NOMO-1 treated with DMSO at 0.1 percent for 48 hours (cell line): ENCODE measurements around the gene SIPA1L2.
A peak's percentile ranks its signal among the peaks of the same experiment; 100 is the strongest.

Experiments
- DNase-seq: peaks from one replicate; lab custom pipeline; 2025; ENCODE audit not compliant: unreplicated experiment; lab: John Stamatoyannopoulos, UW

SIPA1L2 gene

GRCh38 chr1:232650418-232650817 is 20.5 kb upstream of the SIPA1L2 start:
- no peak for DNase-seq

GRCh38 chr1:232648316-232648715 is 18.4 kb upstream of the SIPA1L2 start:
- DNase-seq = no peak

DNA sequence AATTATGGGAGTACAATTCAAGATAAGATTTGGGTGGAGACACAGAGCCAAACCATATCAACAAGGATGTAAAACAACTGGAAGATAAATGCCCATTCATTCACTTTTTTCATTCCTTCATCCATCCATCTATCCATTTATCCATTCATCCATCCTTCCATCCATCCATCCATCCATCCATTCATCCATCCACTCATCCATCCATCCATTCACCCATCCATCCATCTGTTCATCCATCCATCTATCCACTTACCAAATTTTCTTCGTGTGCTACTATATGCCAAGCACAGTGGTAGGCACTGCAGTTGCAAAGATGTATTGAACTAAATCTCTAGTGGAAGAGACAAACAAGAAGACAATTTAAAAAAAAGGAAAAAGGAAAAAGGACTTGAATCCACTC is 14.3 kb upstream of the SIPA1L2 start:
- no peak for DNase-seq

- no peak for DNase-seq
Measured at GRCh38 chr1:232643251-232643650, 13.3 kb upstream of the SIPA1L2 start.

DNA sequence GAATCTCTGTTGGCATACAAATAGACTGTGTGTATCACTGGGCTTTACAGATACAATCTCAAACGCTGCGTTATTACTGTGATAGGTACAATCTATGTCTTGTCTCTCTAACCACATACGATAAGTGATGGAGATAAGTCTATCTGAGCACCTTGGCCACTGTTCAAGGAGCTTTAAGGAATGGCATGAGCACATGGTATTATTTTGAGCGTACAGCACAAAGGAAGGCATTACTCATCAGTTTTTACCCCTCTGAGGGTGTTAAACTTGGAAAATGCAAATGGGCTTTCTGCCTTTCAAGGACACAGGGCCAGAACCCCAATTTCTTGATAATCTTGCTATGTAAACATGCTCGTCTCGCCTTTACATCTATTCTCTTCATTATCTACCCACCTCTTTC is 11.6 kb upstream of the SIPA1L2 start:
- no peak for DNase-seq

DNA sequence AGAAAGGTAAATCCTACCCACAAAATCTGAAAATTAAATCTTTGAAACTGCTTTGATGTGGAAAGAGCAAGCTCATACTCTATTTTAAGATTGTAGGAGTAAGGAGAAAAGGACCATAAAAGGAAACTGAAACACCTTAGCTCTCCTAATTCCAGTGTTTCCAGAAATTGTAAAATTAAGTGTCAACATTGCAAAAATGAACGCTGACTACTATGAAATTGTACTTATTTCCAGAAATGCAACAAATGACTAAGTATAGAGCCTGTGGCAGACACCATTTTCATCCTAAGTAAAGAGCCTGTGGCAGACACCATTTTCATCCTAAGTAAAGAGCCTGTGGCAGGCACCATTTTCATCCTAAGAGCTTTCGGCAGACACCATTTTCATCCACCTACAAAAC is 6.9 kb upstream of the SIPA1L2 start:
- DNase-seq = no peak

DNA sequence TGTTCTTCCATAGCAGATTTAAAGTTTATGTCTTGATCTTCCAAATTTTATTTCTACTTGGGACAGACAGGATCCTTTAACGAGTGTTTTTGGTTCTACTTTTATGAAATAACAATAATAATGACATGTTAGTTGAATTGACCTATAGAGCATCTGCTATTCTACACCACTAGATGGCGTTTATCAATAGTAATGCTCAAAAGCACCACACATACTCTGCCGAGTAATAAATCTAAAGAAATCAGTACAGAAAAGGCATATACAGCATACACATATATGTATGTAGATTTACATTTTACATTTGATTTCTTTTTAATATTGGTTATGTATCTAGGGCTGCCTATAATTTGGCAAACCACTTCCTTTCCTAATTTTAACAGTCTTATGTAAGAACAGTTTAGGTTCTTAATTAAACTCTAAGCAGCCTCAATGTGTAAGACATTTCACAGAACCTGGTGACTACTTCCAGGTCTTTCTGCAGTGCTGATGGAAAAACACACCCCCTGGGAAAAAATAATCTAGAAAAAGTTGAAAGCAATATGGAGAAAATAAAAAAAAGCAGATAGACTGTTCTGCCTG is 5.9 kb upstream of the SIPA1L2 start:
- peak; percentile 66 for DNase-seq

GRCh38 chr1:232635279-232635678 is 5.3 kb upstream of the SIPA1L2 start:
- DNase-seq = no peak

GRCh38 chr1:232634096-232634495 is 4.2 kb upstream of the SIPA1L2 start:
- peak; percentile 80 for DNase-seq

DNA sequence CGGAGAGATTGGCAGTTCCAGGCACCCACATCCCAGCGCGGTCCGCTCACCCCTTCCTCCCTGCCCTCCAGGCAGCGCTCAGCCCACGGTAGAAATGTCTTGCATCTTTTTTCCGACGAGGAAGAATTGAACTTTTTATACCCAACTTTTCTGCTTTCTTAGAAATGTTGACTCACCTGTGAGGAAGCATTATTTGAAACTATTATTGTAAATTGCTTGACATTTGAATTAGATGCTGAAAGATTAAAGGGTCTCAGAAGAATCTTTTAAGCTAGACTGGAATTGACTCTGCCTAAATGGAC is 912 bp upstream of the SIPA1L2 start:
- no peak for DNase-seq

DNA sequence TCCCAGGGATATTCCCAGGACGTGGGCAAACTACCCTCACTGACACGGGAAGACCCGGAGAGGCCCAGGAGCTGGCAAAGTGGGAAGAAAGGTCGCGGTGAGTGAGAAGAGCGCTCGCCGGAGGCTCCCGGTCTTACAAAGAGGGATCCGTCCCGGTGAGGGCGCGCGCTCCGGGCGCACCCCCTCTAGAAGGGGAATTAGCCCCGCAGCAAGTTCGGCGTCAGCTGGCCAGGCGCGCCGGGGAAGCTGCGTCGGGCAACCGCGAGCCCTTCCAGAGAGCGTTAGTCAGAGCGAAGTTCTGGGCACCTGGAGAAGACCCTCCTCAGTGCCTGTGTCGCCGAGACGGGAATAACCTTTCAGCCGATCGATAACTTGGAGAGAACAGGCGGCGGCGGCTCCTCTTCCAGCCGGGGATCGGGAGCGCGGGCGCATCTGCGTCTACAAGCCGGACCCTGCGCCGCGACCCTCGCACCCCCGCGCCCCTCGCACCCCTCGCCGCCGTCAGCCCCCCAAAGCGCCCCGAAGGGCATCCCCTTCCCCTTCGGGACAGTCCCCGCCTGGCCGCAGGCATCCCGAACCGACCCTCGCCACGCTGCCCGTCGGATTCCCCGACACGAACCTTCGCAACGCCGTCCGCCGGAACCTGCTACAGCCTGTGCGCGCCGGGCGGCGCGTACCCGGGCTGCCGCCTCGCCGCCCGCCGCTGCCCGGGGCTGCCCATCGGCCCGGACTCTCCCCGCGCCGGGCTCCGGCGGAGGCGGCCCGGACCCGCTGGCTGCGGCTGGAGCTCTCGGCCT is 485 bp downstream of the SIPA1L2 start:
- DNase-seq = peak; percentile 29

DNA sequence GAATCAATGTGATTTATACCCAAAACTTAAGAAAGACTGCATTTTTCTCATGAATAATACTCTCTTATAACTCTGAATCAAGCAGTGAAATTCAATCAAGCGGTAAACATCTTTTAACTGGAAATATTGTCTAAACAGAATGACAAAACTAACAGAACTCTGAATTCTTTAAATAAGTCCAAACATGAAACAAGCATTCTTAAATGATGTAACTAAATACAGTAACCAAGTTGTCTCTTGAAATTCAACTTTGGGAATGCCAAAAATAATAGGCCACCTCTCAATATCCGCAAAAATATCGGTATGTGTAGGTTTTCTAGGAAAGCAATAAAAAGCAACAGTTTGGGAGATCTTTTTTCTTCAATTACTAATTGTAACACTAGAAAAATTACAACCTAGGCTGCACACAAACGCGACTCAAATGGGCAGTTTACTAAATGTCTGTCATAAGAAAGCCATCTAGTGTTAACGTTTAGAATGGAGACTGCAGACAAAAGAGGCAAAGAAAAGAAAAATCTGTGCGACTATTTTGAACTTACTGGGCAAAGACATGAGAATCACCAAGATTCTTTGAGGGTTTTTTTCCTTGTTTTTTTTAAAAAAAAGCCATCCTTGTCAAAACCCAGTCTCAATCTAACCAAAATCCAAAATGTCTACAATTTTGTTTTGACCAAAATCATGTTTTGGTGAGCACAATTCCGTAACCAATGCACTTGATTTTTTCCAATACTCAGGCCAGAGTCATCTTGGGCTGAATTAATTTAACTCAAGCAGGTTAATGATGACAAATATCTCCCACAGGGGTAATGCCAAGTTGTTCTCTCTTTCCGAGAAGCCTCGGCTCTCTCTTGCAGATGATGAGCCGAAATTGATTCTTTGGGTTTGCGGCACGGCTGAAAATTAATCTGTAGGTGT is 1.3 kb downstream of the SIPA1L2 start:
- peak; percentile 49 for DNase-seq

GRCh38 chr1:232627645-232628334 is 2.1 kb downstream of the SIPA1L2 start:
- peak; percentile 36 for DNase-seq

- no peak for DNase-seq
Measured at GRCh38 chr1:232627171-232627570, 2.8 kb downstream of the SIPA1L2 start.

GRCh38 chr1:232626452-232626851 is 3.5 kb downstream of the SIPA1L2 start:
- DNase-seq = no peak

- DNase-seq = no peak
Measured at GRCh38 chr1:232625319-232625868, 4.5 kb downstream of the SIPA1L2 start.

- DNase-seq = no peak
Measured at GRCh38 chr1:232624546-232625281, 5.2 kb downstream of the SIPA1L2 start.

DNA sequence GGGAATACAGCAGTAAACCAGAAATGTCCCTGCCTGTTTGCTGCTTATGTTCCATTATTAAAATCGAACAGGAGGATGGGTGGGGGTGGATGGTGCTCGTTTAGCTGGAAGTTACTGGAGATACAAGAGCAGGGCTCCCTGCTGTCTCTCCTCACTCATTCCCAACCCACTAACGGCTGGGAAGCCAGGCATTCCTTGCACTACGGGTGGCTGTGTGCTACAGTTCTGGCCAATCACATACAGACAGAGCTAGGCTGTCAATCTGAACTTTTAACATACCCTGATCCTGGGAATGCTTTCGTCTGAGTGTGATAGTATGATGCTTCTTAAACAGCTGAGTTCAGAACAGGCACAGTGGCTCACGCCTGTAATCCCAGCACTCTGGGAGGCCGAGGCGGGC is 7.0 kb downstream of the SIPA1L2 start:
- no peak for DNase-seq

DNA sequence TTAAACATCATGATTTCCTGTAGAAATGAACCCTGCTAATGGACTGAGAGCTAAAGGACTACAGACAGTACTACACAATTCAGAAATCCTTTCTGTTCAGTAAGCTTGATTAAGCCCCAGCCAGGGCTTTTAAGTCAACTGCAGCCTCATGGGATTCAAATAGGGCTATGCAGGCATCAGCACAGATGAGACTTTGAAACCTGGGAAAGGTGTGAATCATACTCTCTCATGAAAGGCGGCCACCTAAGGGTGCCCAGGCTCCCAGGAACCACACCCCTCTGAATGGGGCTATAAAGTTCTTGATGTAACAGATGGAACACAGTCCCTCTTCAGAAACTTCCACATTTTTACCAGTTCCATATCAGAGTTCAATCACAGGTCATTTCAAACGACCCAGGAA is 7.6 kb downstream of the SIPA1L2 start:
- no peak for DNase-seq

DNA sequence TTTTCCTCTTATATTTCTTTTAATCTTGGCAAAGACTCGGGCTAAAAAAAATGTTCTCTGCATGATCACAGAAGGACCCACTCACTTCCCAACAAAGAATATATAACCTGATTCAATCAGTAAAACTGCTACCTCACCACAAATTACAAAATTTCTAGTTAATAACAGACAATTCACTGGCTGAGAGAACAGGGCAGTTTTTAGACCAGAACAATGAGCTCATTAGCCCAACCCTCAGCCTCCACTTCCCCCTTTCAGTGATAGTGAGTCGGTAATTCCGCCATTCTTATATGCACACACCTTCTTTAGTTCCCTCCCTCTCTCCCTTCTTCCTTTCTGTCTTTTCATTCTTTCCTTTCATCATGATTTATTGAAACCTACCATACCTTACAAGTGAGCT is 8.9 kb downstream of the SIPA1L2 start:
- peak; percentile 70 for DNase-seq
